Panc1 (cell line): ENCODE measurements around the gene SLC27A5.

ENCODE experiments used
- REST ChIP-seq, 2 experiments: IDR thresholded peaks; 2 replicates each; pipeline ENCODE4 v1.6.1; 2011 to 2012; ENCODE audit warnings: low read depth in 2 of 2, control low read depth in 1 of 2, low read length in 1 of 2, mild to moderate bottlenecking in 1 of 2, moderate library complexity in 1 of 2; ENCODE audit not compliant: insufficient read depth in 1 of 2
- TF ChIP-seq, protein P1 (sequence below): fragments of 450-650 bp; IDR thresholded peaks from 2 replicates; pipeline ENCODE4 v1.5.1; 2017; ENCODE audit warnings: mild to moderate bottlenecking

DNA sequence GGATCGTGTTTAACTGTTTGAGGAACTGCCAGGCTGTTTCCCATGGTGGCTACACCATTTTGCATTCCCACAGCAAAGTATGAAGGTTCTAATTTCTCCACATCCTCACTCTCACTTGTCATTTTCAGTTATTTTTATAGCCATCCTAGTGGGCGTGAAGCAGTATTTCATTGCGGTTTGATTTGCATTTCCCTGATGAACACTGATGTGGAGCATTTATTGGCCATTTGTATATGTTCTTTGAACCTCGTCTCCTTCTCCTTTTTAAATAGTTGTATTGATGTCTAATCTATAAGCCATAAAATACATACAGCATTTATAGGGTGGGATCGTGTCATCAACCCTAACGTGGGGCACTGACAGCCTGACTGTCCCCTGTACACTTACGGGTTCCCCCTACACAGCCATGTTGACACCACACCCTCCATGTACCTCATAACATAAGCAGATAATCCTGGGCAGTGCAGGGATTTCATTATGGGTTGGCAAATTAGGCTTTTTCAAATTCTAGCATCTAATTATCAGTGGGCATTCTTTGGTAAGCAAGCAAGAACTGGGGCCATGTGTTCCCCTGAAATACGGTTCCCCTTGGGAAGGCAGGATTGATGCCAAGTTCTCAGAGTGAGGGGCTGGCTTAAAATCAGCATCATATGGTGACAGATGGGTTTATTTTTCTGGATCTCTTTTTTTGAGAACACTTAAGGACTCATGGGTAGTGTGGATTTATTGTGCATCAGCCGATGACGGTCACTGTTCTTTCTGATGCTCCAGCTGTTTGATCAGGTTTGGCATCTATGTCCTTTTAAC, 19.4 kb upstream of the SLC27A5 start:
- TF ChIP-seq, protein P1, sequence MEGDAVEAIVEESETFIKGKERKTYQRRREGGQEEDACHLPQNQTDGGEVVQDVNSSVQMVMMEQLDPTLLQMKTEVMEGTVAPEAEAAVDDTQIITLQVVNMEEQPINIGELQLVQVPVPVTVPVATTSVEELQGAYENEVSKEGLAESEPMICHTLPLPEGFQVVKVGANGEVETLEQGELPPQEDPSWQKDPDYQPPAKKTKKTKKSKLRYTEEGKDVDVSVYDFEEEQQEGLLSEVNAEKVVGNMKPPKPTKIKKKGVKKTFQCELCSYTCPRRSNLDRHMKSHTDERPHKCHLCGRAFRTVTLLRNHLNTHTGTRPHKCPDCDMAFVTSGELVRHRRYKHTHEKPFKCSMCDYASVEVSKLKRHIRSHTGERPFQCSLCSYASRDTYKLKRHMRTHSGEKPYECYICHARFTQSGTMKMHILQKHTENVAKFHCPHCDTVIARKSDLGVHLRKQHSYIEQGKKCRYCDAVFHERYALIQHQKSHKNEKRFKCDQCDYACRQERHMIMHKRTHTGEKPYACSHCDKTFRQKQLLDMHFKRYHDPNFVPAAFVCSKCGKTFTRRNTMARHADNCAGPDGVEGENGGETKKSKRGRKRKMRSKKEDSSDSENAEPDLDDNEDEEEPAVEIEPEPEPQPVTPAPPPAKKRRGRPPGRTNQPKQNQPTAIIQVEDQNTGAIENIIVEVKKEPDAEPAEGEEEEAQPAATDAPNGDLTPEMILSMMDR: no peak
- TF ChIP-seq REST (IDR thresholded peaks at IDR 0.05; ENCODE audit: insufficient read depth in 1 of 2, low read depth in 2 of 2, low read length in 1 of 2): no peak
